ENCODE results near the gene HNF4A. TPM values are rescaled to one million over a fixed set of nuclear protein-coding genes. Genes with fewer than 3 reads are reported as not detected.

Gene HNF4A
- polyA plus RNA-seq, 1 of the 3 experiments (the other 2 are of a cell fraction): not detected

DNA sequence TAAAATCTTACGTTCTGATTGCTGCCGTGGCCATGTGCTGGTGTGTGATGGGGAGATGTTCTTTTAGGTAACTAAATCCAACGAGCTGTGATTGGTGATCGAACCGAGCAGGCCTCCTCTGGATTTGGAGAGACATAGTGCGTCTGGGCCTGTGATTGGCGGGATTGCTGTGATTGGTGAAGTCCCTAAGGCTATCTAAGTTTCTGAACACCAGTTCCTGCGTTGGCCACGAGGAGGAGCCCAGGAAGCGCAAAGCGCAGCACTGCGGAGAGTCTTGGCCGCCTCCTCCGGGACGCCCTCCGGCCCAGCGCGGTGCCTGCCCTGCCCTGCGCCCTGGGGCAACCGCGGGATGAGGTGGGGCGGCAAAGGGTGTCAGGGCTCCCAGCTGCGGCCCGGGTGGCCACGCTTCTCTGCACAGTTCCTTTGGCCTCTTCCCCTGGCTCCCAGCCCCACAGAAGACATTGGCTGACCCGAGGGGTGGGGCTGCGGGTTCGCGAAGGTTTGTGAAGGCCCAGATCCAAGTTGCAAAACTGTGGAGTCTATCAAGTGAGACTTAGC lies 33.0 kb downstream of the HNF4A start:
- DNase-seq: peak; percentile 85
- ChIA-PET CTCF (interaction anchor here (0.6 to 3.5 kb wide), 28 partner anchors 9 to 272 kb away, joined by 3 to 48 read pairs (median 4); partner anchors contain the start of genes FITM2 and TTPAL), POLR2A (no interaction called here)
- no peak overlapping the region for H3K27ac ChIP-seq (ENCODE audit: low read depth in 2 of 2, low read length in 1 of 2)
- H3K4me1 ChIP-seq (ENCODE audit: control insufficient read depth in 1 of 2, insufficient read depth in 2 of 2, low read depth in 1 of 2, low read length in 1 of 2): peaks cover 0 to 2% of the 10 kb centered on the region in 2 experiments; a peak in 1 of 4 replicates
- H3K27me3 ChIP-seq (ENCODE audit: insufficient read depth): no peaks in the 10 kb centered on the region; the same call in 1 of the 2 replicates
- no peak overlapping the region for H3K4me3 ChIP-seq (ENCODE audit: low read depth in 2 of 2, low read length in 1 of 2)
- H3K9ac ChIP-seq: no peak overlapping the region
- H3K9me2 ChIP-seq: no peaks in the 10 kb centered on the region
- H2AFZ ChIP-seq (ENCODE audit: low read depth): no peak overlapping the region
- peak; percentile 80 for TF ChIP-seq RAD21 (IDR thresholded peaks at IDR 0.05; ENCODE audit: low read length)
- peak; percentile 96 for TF ChIP-seq SMC3 (IDR thresholded peaks at IDR 0.05; ENCODE audit: low read depth, low read length)
- TF ChIP-seq CTCF (IDR thresholded peaks at IDR 0.05): peak; percentile 76
- TF ChIP-seq POLR2AphosphoS5 (IDR thresholded peaks at IDR 0.05; ENCODE audit: low read depth, low read length): no peak
- peak; percentile 49; the same call in 1 of the 2 replicates for TF ChIP-seq RCOR1 (IDR thresholded peaks at IDR 0.05; ENCODE audit: low read length)
- no peaks in the 10 kb centered on the region for H3F3A ChIP-seq (replicated peaks; ENCODE audit: insufficient read depth)
- H4K20me1 ChIP-seq (ENCODE audit: insufficient read depth): no peaks in the 10 kb centered on the region
- H3K4me2 ChIP-seq: no peak overlapping the region
- no peaks in the 10 kb centered on the region for H3K79me2 ChIP-seq (ENCODE audit: insufficient read depth)
- no peaks in the 10 kb centered on the region for H3K36me3 ChIP-seq (replicated peaks in 1 of 2; ENCODE audit: control insufficient read depth in 1 of 2, insufficient read depth in 2 of 2, low read length in 1 of 2)
- WGBS (ENCODE audit: low lambda C conversion rate): 21% methylated on average over 12 of the region's 29 CpGs
- H3K9me3 ChIP-seq: no peaks in the 10 kb centered on the region

GRCh38 chr20:44389871-44390270 lies 34.4 kb downstream of the HNF4A start:
- Histone ChIP-seq H2AFZ (ENCODE audit: low read depth) (no peak overlapping the region), H3F3A (replicated peaks; ENCODE audit: insufficient read depth) (no peaks in the 10 kb centered on the region), H3K9ac (no peak overlapping the region), H3K36me3 (replicated peaks in 1 of 2; ENCODE audit: control insufficient read depth in 1 of 2, insufficient read depth in 2 of 2, low read length in 1 of 2) (no peaks in the 10 kb centered on the region), H3K27ac (ENCODE audit: low read depth in 2 of 2, low read length in 1 of 2) (no peak overlapping the region), H3K9me3 (no peaks in the 10 kb centered on the region), H3K4me1 (ENCODE audit: control insufficient read depth in 1 of 2, insufficient read depth in 2 of 2, low read depth in 1 of 2, low read length in 1 of 2) (peaks cover 0 to 2% of the 10 kb centered on the region in 2 experiments; a peak in 1 of 4 replicates), H3K9me2 (no peaks in the 10 kb centered on the region), H3K27me3 (ENCODE audit: insufficient read depth) (no peaks in the 10 kb centered on the region; the same call in 1 of the 2 replicates), H3K4me2 (no peak overlapping the region), H3K4me3 (ENCODE audit: low read depth in 2 of 2, low read length in 1 of 2) (no peak overlapping the region), H4K20me1 (ENCODE audit: insufficient read depth) (no peaks in the 10 kb centered on the region), H3K79me2 (ENCODE audit: insufficient read depth) (no peaks in the 10 kb centered on the region)
- POLR2A ChIA-PET: no interaction called here
- TF ChIP-seq POLR2AphosphoS5 (IDR thresholded peaks at IDR 0.05; ENCODE audit: low read depth, low read length) (no peak), MEF2A (IDR thresholded peaks at IDR 0.05; ENCODE audit: borderline replicate concordance, low read depth) (no peak), FOXM1 (IDR thresholded peaks at IDR 0.05; ENCODE audit: low read depth) (no peak), USF1 (IDR thresholded peaks at IDR 0.05; ENCODE audit: borderline replicate concordance, low read depth) (no peak), CTCF (IDR thresholded peaks at IDR 0.05) (no peak), EP300 (IDR thresholded peaks at IDR 0.05; ENCODE audit: borderline replicate concordance in 1 of 2, low read depth in 1 of 2, low read length in 1 of 2) (no peak), RCOR1 (IDR thresholded peaks at IDR 0.05; ENCODE audit: low read length) (no peak), EZH2phosphoT487 (IDR thresholded peaks at IDR 0.05; ENCODE audit: borderline replicate concordance, low read depth) (no peak), RAD21 (IDR thresholded peaks at IDR 0.05; ENCODE audit: low read length) (no peak), MAX (IDR thresholded peaks at IDR 0.05; ENCODE audit: low read depth) (no peak), RXRA (IDR thresholded peaks at IDR 0.05; ENCODE audit: borderline replicate concordance, low read depth) (no peak)
- TF ChIP-seq, protein P1, sequence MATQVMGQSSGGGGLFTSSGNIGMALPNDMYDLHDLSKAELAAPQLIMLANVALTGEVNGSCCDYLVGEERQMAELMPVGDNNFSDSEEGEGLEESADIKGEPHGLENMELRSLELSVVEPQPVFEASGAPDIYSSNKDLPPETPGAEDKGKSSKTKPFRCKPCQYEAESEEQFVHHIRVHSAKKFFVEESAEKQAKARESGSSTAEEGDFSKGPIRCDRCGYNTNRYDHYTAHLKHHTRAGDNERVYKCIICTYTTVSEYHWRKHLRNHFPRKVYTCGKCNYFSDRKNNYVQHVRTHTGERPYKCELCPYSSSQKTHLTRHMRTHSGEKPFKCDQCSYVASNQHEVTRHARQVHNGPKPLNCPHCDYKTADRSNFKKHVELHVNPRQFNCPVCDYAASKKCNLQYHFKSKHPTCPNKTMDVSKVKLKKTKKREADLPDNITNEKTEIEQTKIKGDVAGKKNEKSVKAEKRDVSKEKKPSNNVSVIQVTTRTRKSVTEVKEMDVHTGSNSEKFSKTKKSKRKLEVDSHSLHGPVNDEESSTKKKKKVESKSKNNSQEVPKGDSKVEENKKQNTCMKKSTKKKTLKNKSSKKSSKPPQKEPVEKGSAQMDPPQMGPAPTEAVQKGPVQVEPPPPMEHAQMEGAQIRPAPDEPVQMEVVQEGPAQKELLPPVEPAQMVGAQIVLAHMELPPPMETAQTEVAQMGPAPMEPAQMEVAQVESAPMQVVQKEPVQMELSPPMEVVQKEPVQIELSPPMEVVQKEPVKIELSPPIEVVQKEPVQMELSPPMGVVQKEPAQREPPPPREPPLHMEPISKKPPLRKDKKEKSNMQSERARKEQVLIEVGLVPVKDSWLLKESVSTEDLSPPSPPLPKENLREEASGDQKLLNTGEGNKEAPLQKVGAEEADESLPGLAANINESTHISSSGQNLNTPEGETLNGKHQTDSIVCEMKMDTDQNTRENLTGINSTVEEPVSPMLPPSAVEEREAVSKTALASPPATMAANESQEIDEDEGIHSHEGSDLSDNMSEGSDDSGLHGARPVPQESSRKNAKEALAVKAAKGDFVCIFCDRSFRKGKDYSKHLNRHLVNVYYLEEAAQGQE (IDR thresholded peaks at IDR 0.05; ENCODE audit: low read depth, low read length): no peak
- TF ChIP-seq, protein P2, sequence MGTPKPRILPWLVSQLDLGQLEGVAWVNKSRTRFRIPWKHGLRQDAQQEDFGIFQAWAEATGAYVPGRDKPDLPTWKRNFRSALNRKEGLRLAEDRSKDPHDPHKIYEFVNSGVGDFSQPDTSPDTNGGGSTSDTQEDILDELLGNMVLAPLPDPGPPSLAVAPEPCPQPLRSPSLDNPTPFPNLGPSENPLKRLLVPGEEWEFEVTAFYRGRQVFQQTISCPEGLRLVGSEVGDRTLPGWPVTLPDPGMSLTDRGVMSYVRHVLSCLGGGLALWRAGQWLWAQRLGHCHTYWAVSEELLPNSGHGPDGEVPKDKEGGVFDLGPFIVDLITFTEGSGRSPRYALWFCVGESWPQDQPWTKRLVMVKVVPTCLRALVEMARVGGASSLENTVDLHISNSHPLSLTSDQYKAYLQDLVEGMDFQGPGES (IDR thresholded peaks at IDR 0.05; ENCODE audit: low read depth, low read length): no peak
- WGBS (ENCODE audit: low lambda C conversion rate): 59% methylated on average over 6 of the region's 6 CpGs
- no peak for DNase-seq
- CTCF ChIA-PET: interaction anchor here (0.6 to 3.5 kb wide), 9 partner anchors 9 to 220 kb away, joined by 3 to 48 read pairs (median 8); partner anchors contain the start of genes FITM2 and TTPAL
